RWPE2 (cell line): ENCODE measurements around the gene CHP2.

ENCODE experiments used
- ATAC-seq: fragments of 200-7000 bp; cut with Tn5 transposase; 3 replicates; pipeline ENCODE4 v1.9.1; 2021; ENCODE audit warnings: low read depth
- DNase-seq: peaks from one replicate; pipeline ENCODE4 v3.0.0-alpha.2; 2020; ENCODE audit warnings: low spot score
- H3K27ac ChIP-seq: fragments of 450-650 bp; 2 replicates; pipeline ENCODE4 v1.5.1; 2017; ENCODE audit warnings: mild to moderate bottlenecking; ENCODE audit not compliant: poor library complexity, severe bottlenecking
- H3K27me3 ChIP-seq: fragments of 250-450 bp; sonication (Bioruptor Pico); 2 replicates; pipeline ENCODE4 v1.5.1; 2021; ENCODE audit warnings: mild to moderate bottlenecking, moderate library complexity; ENCODE audit not compliant: insufficient read depth, poor library complexity, severe bottlenecking
- H3K36me3 ChIP-seq: fragments of 250-450 bp; sonication (Bioruptor Pico); 2 replicates; pipeline ENCODE4 v1.5.1; 2020; ENCODE audit warnings: low read depth, mild to moderate bottlenecking, moderate library complexity
- H3K4me1 ChIP-seq: fragments of 250-450 bp; sonication (Bioruptor Pico); 2 replicates; pipeline ENCODE4 v1.5.1; 2021; ENCODE audit warnings: mild to moderate bottlenecking, moderate library complexity; ENCODE audit not compliant: insufficient read depth, poor library complexity, severe bottlenecking
- H3K4me3 ChIP-seq: fragments of 250-450 bp; sonication (Bioruptor Pico); 2 replicates; pipeline ENCODE4 v1.5.1; 2021; ENCODE audit warnings: mild to moderate bottlenecking, moderate library complexity; ENCODE audit not compliant: severe bottlenecking
- H3K9me3 ChIP-seq: fragments of 250-450 bp; sonication (Bioruptor Pico); 2 replicates; pipeline ENCODE4 v1.5.1; 2021; ENCODE audit warnings: mild to moderate bottlenecking, moderate library complexity; ENCODE audit not compliant: severe bottlenecking
- CTCF ChIP-seq: fragments of 450-650 bp; IDR thresholded peaks from one replicate; pipeline ENCODE4 v1.5.1; 2017; ENCODE audit warnings: mild to moderate bottlenecking, moderate library complexity; ENCODE audit not compliant: poor library complexity, severe bottlenecking

CHP2 gene

GRCh38 chr16:23771642-23772041 lies 16.8 kb downstream of the CHP2 start:
- peak; percentile 78 for ATAC-seq
- H3K4me1 ChIP-seq, result peaks cover 18% of the 10 kb centered on the region
- H3K27me3 ChIP-seq, result no peaks in the 10 kb centered on the region
- no peak for DNase-seq
- H3K36me3 ChIP-seq, result no peaks in the 10 kb centered on the region
- TF ChIP-seq CTCF, result no peak
- H3K4me3 ChIP-seq, result no peak overlapping the region
- H3K9me3 ChIP-seq, result no peaks in the 10 kb centered on the region
- peak overlapping the region; percentile 34 for H3K27ac ChIP-seq

GRCh38 chr16:23773339-23773738 lies 18.5 kb downstream of the CHP2 start:
- Histone ChIP-seq H3K27ac (no peak overlapping the region), H3K36me3 (no peaks in the 10 kb centered on the region), H3K4me3 (no peak overlapping the region), H3K27me3 (no peaks in the 10 kb centered on the region), H3K4me1 (peaks cover 16% of the 10 kb centered on the region), H3K9me3 (no peaks in the 10 kb centered on the region)
- no peak for ATAC-seq
- DNase-seq, result no peak
- TF ChIP-seq CTCF, result no peak

GRCh38 chr16:23781176-23781575 lies 26.4 kb downstream of the CHP2 start:
- Histone ChIP-seq H3K36me3 (no peaks in the 10 kb centered on the region), H3K27me3 (no peaks in the 10 kb centered on the region), H3K27ac (no peak overlapping the region), H3K9me3 (no peaks in the 10 kb centered on the region), H3K4me3 (no peak overlapping the region), H3K4me1 (no peaks in the 10 kb centered on the region)
- DNase-seq (no peak), ATAC-seq (no peak)
- no peak for TF ChIP-seq CTCF

- no peak overlapping the region for H3K4me3 ChIP-seq
- no peak overlapping the region for H3K27ac ChIP-seq
- no peaks in the 10 kb centered on the region for H3K4me1 ChIP-seq
- H3K9me3 ChIP-seq, result no peaks in the 10 kb centered on the region
- no peak for TF ChIP-seq CTCF
- H3K36me3 ChIP-seq, result no peaks in the 10 kb centered on the region
- DNase-seq (no peak), ATAC-seq (peak; percentile 93)
- H3K27me3 ChIP-seq, result no peaks in the 10 kb centered on the region
These were observed 30.1 kb downstream of the CHP2 start for GRCh38 chr16:23784811-23785447.

GRCh38 chr16:23785842-23786241 lies 31.0 kb downstream of the CHP2 start:
- H3K4me3 ChIP-seq, result no peak overlapping the region
- no peaks in the 10 kb centered on the region for H3K9me3 ChIP-seq
- TF ChIP-seq CTCF, result no peak
- no peaks in the 10 kb centered on the region for H3K36me3 ChIP-seq
- H3K4me1 ChIP-seq, result no peaks in the 10 kb centered on the region
- DNase-seq (no peak), ATAC-seq (no peak)
- H3K27me3 ChIP-seq, result no peaks in the 10 kb centered on the region
- no peak overlapping the region for H3K27ac ChIP-seq
